ENCODE measurements around the gene SLC2A4.

SLC2A4 gene

GRCh38 chr17:7279448-7279847, 2.1 kb upstream of the SLC2A4 start:
- DNase-seq (ENCODE audit: low spot score) = no peak

- peak; percentile 74 for DNase-seq (ENCODE audit: low spot score)
These were observed 922 bp upstream of the SLC2A4 start for GRCh38 chr17:7280519-7281073.

GRCh38 chr17:7281953-7282751, 634 bp downstream of the SLC2A4 start:
- DNase-seq (ENCODE audit: low spot score) = no peak

GRCh38 chr17:7282752-7283321, 1.3 kb downstream of the SLC2A4 start:
- DNase-seq (ENCODE audit: low spot score) = no peak

- no peak for DNase-seq (ENCODE audit: low spot score)
These were observed 2.1 kb downstream of the SLC2A4 start for GRCh38 chr17:7283471-7284216.

GRCh38 chr17:7284911-7285310, 3.4 kb downstream of the SLC2A4 start:
- no peak for DNase-seq (ENCODE audit: low spot score)

- DNase-seq (ENCODE audit: low spot score) = no peak
These were observed 4.2 kb downstream of the SLC2A4 start for GRCh38 chr17:7285679-7286078.

- DNase-seq (ENCODE audit: low spot score) = no peak
These were observed 7.9 kb downstream of the SLC2A4 start for GRCh38 chr17:7289256-7290032.

GRCh38 chr17:7290166-7290565, 8.6 kb downstream of the SLC2A4 start:
- DNase-seq (ENCODE audit: low spot score) = no peak

GRCh38 chr17:7290685-7291084, 9.2 kb downstream of the SLC2A4 start:
- DNase-seq (ENCODE audit: low spot score) = no peak

GRCh38 chr17:7292194-7292593, 10.7 kb downstream of the SLC2A4 start:
- DNase-seq (ENCODE audit: low spot score) = no peak

- no peak for DNase-seq (ENCODE audit: low spot score)
These were observed 11.2 kb downstream of the SLC2A4 start for GRCh38 chr17:7292729-7293128.

- no peak for DNase-seq (ENCODE audit: low spot score)
These were observed 11.6 kb downstream of the SLC2A4 start for GRCh38 chr17:7293159-7293558.

- peak; percentile 20 for DNase-seq (ENCODE audit: low spot score)
These were observed 12.5 kb downstream of the SLC2A4 start for GRCh38 chr17:7293816-7294613.

GRCh38 chr17:7294614-7295153, 13.2 kb downstream of the SLC2A4 start, which contains the start of gene YBX2:
Gene YBX2, minus strand, starts transcription at chr17:7294639. Its CDS starts 139 bp downstream, at chr17:7294500.
- peak; percentile 76 for DNase-seq (ENCODE audit: low spot score)

GRCh38 chr17:7295230-7296180, 14.0 kb downstream of the SLC2A4 start:
- DNase-seq (ENCODE audit: low spot score) = peak; percentile 5

- DNase-seq (ENCODE audit: low spot score) = peak; percentile 89
These were observed 14.8 kb downstream of the SLC2A4 start for GRCh38 chr17:7296189-7296861.

GRCh38 chr17:7304179-7304578, 22.7 kb downstream of the SLC2A4 start:
- DNase-seq (ENCODE audit: low spot score) = no peak
